Panc1 (cell line): ENCODE measurements around the gene CLIC6.

Experiments used
- TF ChIP-seq, protein P1 (sequence below): fragments of 450-650 bp; IDR thresholded peaks from 2 replicates; pipeline ENCODE4 v1.5.1; 2017; ENCODE audit warnings: mild to moderate bottlenecking
- TF ChIP-seq, protein P2 (sequence below), 2 experiments: IDR thresholded peaks; 2 replicates each; pipeline ENCODE4 v1.6.1; 2011 to 2012; ENCODE audit warnings: low read depth in 2 of 2, control low read depth in 1 of 2, low read length in 1 of 2, mild to moderate bottlenecking in 1 of 2, moderate library complexity in 1 of 2; ENCODE audit not compliant: insufficient read depth in 1 of 2

DNA sequence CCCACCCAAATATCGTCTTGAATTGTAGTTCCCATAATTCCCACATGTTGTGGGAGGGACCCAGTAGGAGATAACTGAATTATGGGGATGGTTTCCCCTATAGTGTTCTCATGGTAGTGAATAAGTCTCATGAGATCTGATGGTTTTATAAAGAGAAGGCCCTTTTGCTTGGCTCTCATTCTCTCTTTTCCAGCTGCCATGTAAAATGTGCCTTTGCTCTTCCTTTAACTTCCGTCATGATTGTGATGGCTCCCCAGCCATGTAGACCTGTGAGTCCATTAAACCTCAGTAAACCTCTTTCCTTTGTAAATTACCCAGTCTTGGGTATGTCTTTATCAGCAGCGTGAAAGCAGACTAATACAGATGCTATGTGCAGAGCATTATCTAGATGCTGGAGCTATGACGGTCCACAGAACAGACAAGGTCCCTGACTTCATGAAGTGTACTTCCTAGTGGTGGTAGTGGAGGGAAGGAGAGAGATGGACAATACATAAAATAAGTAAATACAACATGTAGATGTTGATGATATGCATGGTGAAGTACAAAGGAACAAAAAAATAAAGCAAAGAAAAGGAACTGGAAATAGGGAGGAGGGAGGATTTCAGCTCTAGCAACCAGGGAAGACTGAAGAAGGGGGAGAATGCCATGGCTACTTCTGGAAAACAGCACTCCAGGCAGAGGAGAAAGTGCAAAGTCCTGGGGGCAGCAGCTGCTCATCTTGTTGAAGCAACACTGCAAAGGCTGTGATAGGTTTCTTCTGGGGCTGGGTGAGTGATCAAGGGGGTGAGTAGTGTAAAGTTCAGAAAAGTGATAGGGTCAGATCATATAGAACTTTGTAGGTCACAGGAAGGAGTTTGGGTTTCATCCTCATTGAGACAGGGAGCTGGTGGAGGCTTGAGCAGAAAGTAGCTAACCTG lies 47.1 kb upstream of the CLIC6 start:
- TF ChIP-seq, protein P1, sequence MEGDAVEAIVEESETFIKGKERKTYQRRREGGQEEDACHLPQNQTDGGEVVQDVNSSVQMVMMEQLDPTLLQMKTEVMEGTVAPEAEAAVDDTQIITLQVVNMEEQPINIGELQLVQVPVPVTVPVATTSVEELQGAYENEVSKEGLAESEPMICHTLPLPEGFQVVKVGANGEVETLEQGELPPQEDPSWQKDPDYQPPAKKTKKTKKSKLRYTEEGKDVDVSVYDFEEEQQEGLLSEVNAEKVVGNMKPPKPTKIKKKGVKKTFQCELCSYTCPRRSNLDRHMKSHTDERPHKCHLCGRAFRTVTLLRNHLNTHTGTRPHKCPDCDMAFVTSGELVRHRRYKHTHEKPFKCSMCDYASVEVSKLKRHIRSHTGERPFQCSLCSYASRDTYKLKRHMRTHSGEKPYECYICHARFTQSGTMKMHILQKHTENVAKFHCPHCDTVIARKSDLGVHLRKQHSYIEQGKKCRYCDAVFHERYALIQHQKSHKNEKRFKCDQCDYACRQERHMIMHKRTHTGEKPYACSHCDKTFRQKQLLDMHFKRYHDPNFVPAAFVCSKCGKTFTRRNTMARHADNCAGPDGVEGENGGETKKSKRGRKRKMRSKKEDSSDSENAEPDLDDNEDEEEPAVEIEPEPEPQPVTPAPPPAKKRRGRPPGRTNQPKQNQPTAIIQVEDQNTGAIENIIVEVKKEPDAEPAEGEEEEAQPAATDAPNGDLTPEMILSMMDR, result no peak
- TF ChIP-seq, protein P2, sequence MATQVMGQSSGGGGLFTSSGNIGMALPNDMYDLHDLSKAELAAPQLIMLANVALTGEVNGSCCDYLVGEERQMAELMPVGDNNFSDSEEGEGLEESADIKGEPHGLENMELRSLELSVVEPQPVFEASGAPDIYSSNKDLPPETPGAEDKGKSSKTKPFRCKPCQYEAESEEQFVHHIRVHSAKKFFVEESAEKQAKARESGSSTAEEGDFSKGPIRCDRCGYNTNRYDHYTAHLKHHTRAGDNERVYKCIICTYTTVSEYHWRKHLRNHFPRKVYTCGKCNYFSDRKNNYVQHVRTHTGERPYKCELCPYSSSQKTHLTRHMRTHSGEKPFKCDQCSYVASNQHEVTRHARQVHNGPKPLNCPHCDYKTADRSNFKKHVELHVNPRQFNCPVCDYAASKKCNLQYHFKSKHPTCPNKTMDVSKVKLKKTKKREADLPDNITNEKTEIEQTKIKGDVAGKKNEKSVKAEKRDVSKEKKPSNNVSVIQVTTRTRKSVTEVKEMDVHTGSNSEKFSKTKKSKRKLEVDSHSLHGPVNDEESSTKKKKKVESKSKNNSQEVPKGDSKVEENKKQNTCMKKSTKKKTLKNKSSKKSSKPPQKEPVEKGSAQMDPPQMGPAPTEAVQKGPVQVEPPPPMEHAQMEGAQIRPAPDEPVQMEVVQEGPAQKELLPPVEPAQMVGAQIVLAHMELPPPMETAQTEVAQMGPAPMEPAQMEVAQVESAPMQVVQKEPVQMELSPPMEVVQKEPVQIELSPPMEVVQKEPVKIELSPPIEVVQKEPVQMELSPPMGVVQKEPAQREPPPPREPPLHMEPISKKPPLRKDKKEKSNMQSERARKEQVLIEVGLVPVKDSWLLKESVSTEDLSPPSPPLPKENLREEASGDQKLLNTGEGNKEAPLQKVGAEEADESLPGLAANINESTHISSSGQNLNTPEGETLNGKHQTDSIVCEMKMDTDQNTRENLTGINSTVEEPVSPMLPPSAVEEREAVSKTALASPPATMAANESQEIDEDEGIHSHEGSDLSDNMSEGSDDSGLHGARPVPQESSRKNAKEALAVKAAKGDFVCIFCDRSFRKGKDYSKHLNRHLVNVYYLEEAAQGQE (IDR thresholded peaks at IDR 0.05; ENCODE audit: insufficient read depth in 1 of 2, low read depth in 2 of 2, low read length in 1 of 2), result no peak
